Loucy (cell line): ENCODE measurements around the gene UTRN.

Experiments
- CTCF ChIP-seq: fragments of 200-600 bp; sonication (generic); conservative IDR thresholded peaks from 2 replicates; pipeline ENCODE4 v1.5.1; 2014; ENCODE audit warnings: mild to moderate bottlenecking, antibody characterized with exemption, low read length
- EZH2phosphoT487 ChIP-seq: fragments of 200-600 bp; IDR thresholded peaks from 2 replicates; pipeline ENCODE4 v1.6.1; 2018; ENCODE audit warnings: antibody characterized with exemption, mild to moderate bottlenecking, moderate library complexity, borderline replicate concordance

DNA sequence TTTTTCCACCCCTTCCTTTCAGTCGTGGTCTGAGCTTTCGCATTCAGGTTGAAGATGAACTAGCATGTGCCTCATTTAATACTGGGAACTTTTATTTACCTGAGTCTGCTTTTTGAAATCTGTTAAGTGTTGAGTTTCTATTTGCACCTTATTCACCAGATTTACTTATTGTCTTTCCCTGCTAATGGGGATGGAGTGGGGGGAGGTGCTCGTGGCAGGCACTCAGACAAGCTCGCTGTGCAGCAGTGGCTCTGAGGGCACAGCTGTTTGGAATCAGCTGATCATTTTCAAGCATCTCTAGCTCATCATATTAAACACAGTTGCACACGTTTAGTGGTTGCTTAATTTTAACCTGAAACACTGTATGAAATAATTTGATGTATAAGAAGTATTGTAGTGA lies 35.6 kb downstream of the UTRN start:
- TF ChIP-seq CTCF = no peak
- no peak for TF ChIP-seq EZH2phosphoT487
